Loucy (cell line): Measurements from ENCODE around the gene HERPUD2.

Source experiments
- H2AFZ ChIP-seq: fragments of 200-600 bp; sonication (generic); 2 replicates; pipeline ENCODE4 v1.6.0; 2016; ENCODE audit warnings: antibody characterized with exemption, mild to moderate bottlenecking, low read length, moderate library complexity
- H3F3A ChIP-seq: fragments of 200-600 bp; 2 replicates; pipeline ENCODE4 v1.6.0; 2016; ENCODE audit warnings: antibody characterized with exemption, low read depth, mild to moderate bottlenecking
- H3K27me3 ChIP-seq: fragments of 200-600 bp; sonication (generic); 2 replicates; pipeline ENCODE4 v1.6.1; 2014; ENCODE audit warnings: low read length, mild to moderate bottlenecking; ENCODE audit not compliant: insufficient read depth, poor library complexity, severe bottlenecking
- H3K36me3 ChIP-seq: fragments of 200-600 bp; sonication (generic); 2 replicates; pipeline ENCODE4 v1.6.1; 2016; ENCODE audit warnings: low read length; ENCODE audit not compliant: insufficient read depth
- H3K4me1 ChIP-seq: fragments of 200-600 bp; sonication (generic); 2 replicates; pipeline ENCODE4 v1.5.1; 2014; ENCODE audit warnings: low read length, mild to moderate bottlenecking; ENCODE audit not compliant: insufficient read depth, poor library complexity, severe bottlenecking
- H3K4me2 ChIP-seq: fragments of 200-600 bp; sonication (generic); 2 replicates; pipeline ENCODE4 v1.6.0; 2014; ENCODE audit warnings: antibody characterized with exemption, low read length, low read depth, mild to moderate bottlenecking; ENCODE audit not compliant: poor library complexity, severe bottlenecking
- H3K4me3 ChIP-seq: fragments of 200-600 bp; sonication (generic); 2 replicates; pipeline ENCODE4 v1.5.1; 2014; ENCODE audit warnings: low read length, mild to moderate bottlenecking, mixed read lengths; ENCODE audit not compliant: poor library complexity, severe bottlenecking
- H3K79me2 ChIP-seq: fragments of 200-600 bp; sonication (generic); 2 replicates; pipeline ENCODE4 v1.6.1; 2014; ENCODE audit warnings: low read length; ENCODE audit not compliant: insufficient read depth
- H3K9ac ChIP-seq: fragments of 200-600 bp; sonication (generic); 2 replicates; pipeline ENCODE4 v1.6.0; 2014; ENCODE audit warnings: mild to moderate bottlenecking, low read depth, low read length, moderate library complexity; ENCODE audit not compliant: poor library complexity, severe bottlenecking
- H3K9me2 ChIP-seq: fragments of 200-600 bp; sonication (generic); replicated peaks from 2 replicates; pipeline ENCODE4 v1.6.1; 2016; ENCODE audit warnings: low read depth, low read length, mixed read lengths
- H3K9me3 ChIP-seq: fragments of 200-600 bp; sonication (generic); 2 replicates; pipeline ENCODE4 v1.6.1; 2014; ENCODE audit warnings: mild to moderate bottlenecking, antibody characterized with exemption, low read length, low read depth; ENCODE audit not compliant: insufficient read depth
- H4K20me1 ChIP-seq: fragments of 200-600 bp; sonication (generic); 2 replicates; pipeline ENCODE4 v1.6.0; 2014; ENCODE audit warnings: antibody characterized with exemption, low read length, mild to moderate bottlenecking; ENCODE audit not compliant: insufficient read depth, poor library complexity, severe bottlenecking
- CTCF ChIP-seq: fragments of 200-600 bp; sonication (generic); conservative IDR thresholded peaks from 2 replicates; pipeline ENCODE4 v1.5.1; 2014; ENCODE audit warnings: mild to moderate bottlenecking, antibody characterized with exemption, low read length
- EZH2phosphoT487 ChIP-seq: fragments of 200-600 bp; IDR thresholded peaks from 2 replicates; pipeline ENCODE4 v1.6.1; 2018; ENCODE audit warnings: antibody characterized with exemption, mild to moderate bottlenecking, moderate library complexity, borderline replicate concordance

HERPUD2 gene

GRCh38 chr7:35729061-35729783 is 34.3 kb upstream of the HERPUD2 start:
- Histone ChIP-seq H3K9me3 (no peaks in the 10 kb centered on the region), H3K9ac (peak overlapping the region; percentile 32), H3K4me3 (peak overlapping the region; percentile 5), H3K79me2 (no peaks in the 10 kb centered on the region), H4K20me1 (no peaks in the 10 kb centered on the region), H3K27me3 (no peaks in the 10 kb centered on the region), H2AFZ (0 out of 2 replicates have a peak overlapping the region, but pooled peaks have one; percentile 37), H3K4me1 (peaks cover 60% of the 10 kb centered on the region), H3K36me3 (no peaks in the 10 kb centered on the region), H3K4me2 (peak overlapping the region; percentile 41), H3F3A (0 out of 2 replicates have a peak, but pooled peaks cover 2% of the 10 kb centered on the region), H3K9me2 (no peaks in the 10 kb centered on the region)
- TF ChIP-seq CTCF = no peak
- no peak for TF ChIP-seq EZH2phosphoT487

- H3K9me2 ChIP-seq = no peaks in the 10 kb centered on the region
- peak overlapping the region; percentile 41 for H3K4me2 ChIP-seq
- H3K9ac ChIP-seq = peak overlapping the region; percentile 32
- no peaks in the 10 kb centered on the region for H3K9me3 ChIP-seq
- H2AFZ ChIP-seq = 0 out of 2 replicates have a peak overlapping the region, but pooled peaks have one; percentile 0
- no peaks in the 10 kb centered on the region for H3K79me2 ChIP-seq
- no peaks in the 10 kb centered on the region for H4K20me1 ChIP-seq
- H3K4me3 ChIP-seq = peak overlapping the region; percentile 5
- no peaks in the 10 kb centered on the region for H3K36me3 ChIP-seq
- H3K4me1 ChIP-seq = peaks cover 66% of the 10 kb centered on the region
- 0 out of 2 replicates have a peak, but pooled peaks cover 2% of the 10 kb centered on the region for H3F3A ChIP-seq
- no peaks in the 10 kb centered on the region for H3K27me3 ChIP-seq
- no peak for TF ChIP-seq EZH2phosphoT487
- no peak for TF ChIP-seq CTCF
These were observed 33.6 kb upstream of the HERPUD2 start for GRCh38 chr7:35728412-35729060.

DNA sequence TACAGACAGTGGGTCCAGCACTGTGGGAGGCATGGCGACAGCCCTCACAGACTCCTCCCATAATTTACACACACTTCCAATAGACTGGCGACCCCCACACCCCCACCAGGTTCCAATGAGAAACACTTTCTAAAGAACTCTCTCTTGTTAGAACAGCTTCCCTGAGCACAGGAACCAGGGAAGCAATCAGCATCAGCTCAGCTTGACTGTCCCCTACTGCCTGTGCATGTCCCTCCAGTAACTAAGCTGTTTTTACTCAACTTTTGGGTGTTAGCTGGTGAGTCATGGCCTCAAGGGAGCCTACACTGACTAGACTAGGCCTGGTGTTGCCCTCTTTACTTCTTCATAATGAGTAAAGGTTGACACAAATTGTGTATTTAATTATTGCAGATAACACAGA is 32.6 kb upstream of the HERPUD2 start:
- TF ChIP-seq EZH2phosphoT487 = no peak
- TF ChIP-seq CTCF = 0 out of 2 replicates have a peak, but pooled peaks have one; percentile 9
- Histone ChIP-seq H3K4me1 (peaks cover 75% of the 10 kb centered on the region), H3K4me3 (no peak overlapping the region), H3K79me2 (no peaks in the 10 kb centered on the region), H3K27me3 (no peaks in the 10 kb centered on the region), H3K36me3 (no peaks in the 10 kb centered on the region), H3K9ac (peak overlapping the region; percentile 0), H4K20me1 (no peaks in the 10 kb centered on the region), H3K9me3 (no peaks in the 10 kb centered on the region), H2AFZ (no peak overlapping the region), H3F3A (0 out of 2 replicates have a peak, but pooled peaks cover 2% of the 10 kb centered on the region), H3K4me2 (peak overlapping the region; percentile 41), H3K9me2 (no peaks in the 10 kb centered on the region)
